Hepatocyte (in vitro differentiated cells): ENCODE results near the gene NUPR1.

Experiments
- CTCF ChIP-seq: fragments of 200-600 bp; sonication (generic); IDR thresholded peaks from 2 replicates; pipeline ENCODE4 v1.5.1; 2016; ENCODE audit warnings: antibody characterized with exemption, mild to moderate bottlenecking; ENCODE audit not compliant: poor library complexity
- EZH2 ChIP-seq: fragments of 200-600 bp; sonication (generic); IDR thresholded peaks from 2 replicates; pipeline ENCODE4 v1.6.1; 2016; ENCODE audit warnings: antibody characterized with exemption, mild to moderate bottlenecking, borderline replicate concordance
- EZH2phosphoT487 ChIP-seq: fragments of 200-600 bp; sonication (generic); IDR thresholded peaks from one replicate; pipeline ENCODE4 v1.6.1; 2018; ENCODE audit warnings: antibody characterized with exemption, mild to moderate bottlenecking, low read depth, moderate library complexity; ENCODE audit not compliant: unreplicated experiment, severe bottlenecking

GRCh38 chr16:28498666-28499381 is 40.0 kb downstream of the NUPR1 start:
- TF ChIP-seq CTCF (no peak), EZH2phosphoT487 (no peak), EZH2 (no peak)
